ENCODE results near the gene PCDHB11.
A peak's percentile ranks its signal among the peaks of the same experiment; 100 is the strongest.
"Not testable (repeated sequence)": the region's sequence is repeated elsewhere in the genome, so short reads cannot be mapped to it uniquely, and the experiment has no call there.

PCDHB11 gene

GRCh38 chr5:141186897-141187512 is 12.4 kb upstream of the PCDHB11 start, which contains the start of gene PCDHB9:
Gene PCDHB9 (plus strand): TSS chr5:141187161. CDS start chr5:141187319, 158 bp downstream.
- DNase-seq (ENCODE audit: low spot score): no peak

- not testable (repeated sequence) for DNase-seq (ENCODE audit: low spot score)
Observed at GRCh38 chr5:141188682-141189081, 10.7 kb upstream of the PCDHB11 start.

GRCh38 chr5:141189131-141189530 is 10.3 kb upstream of the PCDHB11 start:
- DNase-seq (ENCODE audit: low spot score): not testable (repeated sequence)

- DNase-seq (ENCODE audit: low spot score): peak; percentile 3
Observed at GRCh38 chr5:141192110-141192725, 7.2 kb upstream of the PCDHB11 start, which contains the start of gene PCDHB10. Gene PCDHB10 (plus strand): TSS chr5:141192353. CDS start chr5:141192553, 200 bp downstream.

GRCh38 chr5:141194332-141194731 is 5.1 kb upstream of the PCDHB11 start:
- not testable (repeated sequence) for DNase-seq (ENCODE audit: low spot score)

GRCh38 chr5:141196363-141196762 is 3.1 kb upstream of the PCDHB11 start:
- DNase-seq (ENCODE audit: low spot score): no peak

- DNase-seq (ENCODE audit: low spot score): not testable (repeated sequence)
Observed at GRCh38 chr5:141201126-141201525, 1.7 kb downstream of the PCDHB11 start.

- not testable (repeated sequence) for DNase-seq (ENCODE audit: low spot score)
Observed at GRCh38 chr5:141201646-141202045, 2.2 kb downstream of the PCDHB11 start.

- no peak for DNase-seq (ENCODE audit: low spot score)
Observed at GRCh38 chr5:141208478-141208877, 9.1 kb downstream of the PCDHB11 start, which contains the start of gene PCDHB12. Gene PCDHB12 (plus strand): TSS chr5:141208719. CDS start chr5:141208908, 189 bp downstream.

GRCh38 chr5:141210281-141210680 is 10.9 kb downstream of the PCDHB11 start:
- not testable (repeated sequence) for DNase-seq (ENCODE audit: low spot score)

- DNase-seq (ENCODE audit: low spot score): not testable (repeated sequence)
Observed at GRCh38 chr5:141210849-141211248, 11.4 kb downstream of the PCDHB11 start.

GRCh38 chr5:141213656-141214339 is 14.4 kb downstream of the PCDHB11 start, which contains the start of gene PCDHB13:
Gene PCDHB13 (plus strand): TSS chr5:141213919. CDS start chr5:141214124, 205 bp downstream.
- not testable (repeated sequence) for DNase-seq (ENCODE audit: low spot score)

GRCh38 chr5:141214583-141214982 is 15.2 kb downstream of the PCDHB11 start:
- DNase-seq (ENCODE audit: low spot score): not testable (repeated sequence)

- not testable (repeated sequence) for DNase-seq (ENCODE audit: low spot score)
Observed at GRCh38 chr5:141215504-141215903, 16.1 kb downstream of the PCDHB11 start.

- DNase-seq (ENCODE audit: low spot score): not testable (repeated sequence)
Observed at GRCh38 chr5:141216035-141216434, 16.6 kb downstream of the PCDHB11 start.

GRCh38 chr5:141223112-141223783 is 23.8 kb downstream of the PCDHB11 start, which contains the start of gene PCDHB14:
Gene PCDHB14 (plus strand): TSS chr5:141223343. CDS start chr5:141223506, 163 bp downstream.
- DNase-seq (ENCODE audit: low spot score): no peak

- DNase-seq (ENCODE audit: low spot score): not testable (repeated sequence)
Observed at GRCh38 chr5:141224844-141225243, 25.4 kb downstream of the PCDHB11 start.

GRCh38 chr5:141225421-141225820 is 26.0 kb downstream of the PCDHB11 start:
- DNase-seq (ENCODE audit: low spot score): not testable (repeated sequence)

GRCh38 chr5:141234109-141234667 is 34.8 kb downstream of the PCDHB11 start:
- DNase-seq (ENCODE audit: low spot score): no peak

- DNase-seq (ENCODE audit: low spot score): not testable (repeated sequence)
Observed at GRCh38 chr5:141235922-141236321, 36.5 kb downstream of the PCDHB11 start.

- no peak for DNase-seq (ENCODE audit: low spot score)
Observed at GRCh38 chr5:141236516-141237313, 37.3 kb downstream of the PCDHB11 start.
